ENCODE results near the gene CHPF. TPM values are rescaled to one million over a fixed set of nuclear protein-coding genes. Genes with fewer than 3 reads are reported as not detected.

The CHPF gene
- total RNA-seq, 1 experiment from 2014 or later: 26.4 TPM

- no peaks in the 10 kb centered on the region for H3K9me3 ChIP-seq
- intact Hi-C loops (cut with micrococcal nuclease; ENCODE audit: unreplicated experiment): loop anchor here (1.0 kb wide), 5 partner anchors 12 to 110 kb away; partner anchors contain the start of gene STK11IP
- Mint-ChIP-seq H3K27me3 (ENCODE audit: insufficient read depth, unreplicated experiment) (peaks cover under 1% of the 10 kb centered on the region), H3K4me1 (ENCODE audit: low read depth, unreplicated experiment) (peaks cover 16% of the 10 kb centered on the region), H3K4me3 (ENCODE audit: unreplicated experiment) (peak within 1 kb of the TSS; percentile 98), H3K27ac (ENCODE audit: unreplicated experiment) (peak within 1 kb of the TSS; percentile 94), H3K36me3 (ENCODE audit: insufficient read depth, unreplicated experiment) (peaks cover 11% of the 10 kb centered on the region), H3K9me3 (ENCODE audit: unreplicated experiment) (no peaks in the 10 kb centered on the region)
- ChIA-PET POLR2A (interaction anchor here (0.6 to 1.7 kb wide), 17 partner anchors 9 to 910 kb away, joined by 3 to 10 read pairs (median 4); partner anchors contain the start of genes DNAJB2, DNPEP and STK11IP), CTCF (interaction anchor here (0.6 to 7.2 kb wide), 22 partner anchors 11 to 204 kb away, joined by 3 to 243 read pairs (median 5); partner anchors contain the start of genes ASIC4, CHPF, DNPEP and STK11IP)
- no peak for TF ChIP-seq CTCF (IDR thresholded peaks at IDR 0.05; ENCODE audit: insufficient read depth in 1 of 2, low read depth in 1 of 2, low read length in 1 of 2, severe bottlenecking in 1 of 2, unreplicated experiment in 1 of 2)
- no peaks in the 10 kb centered on the region for H3K27me3 ChIP-seq (replicated peaks; ENCODE audit: control insufficient read depth, insufficient read depth, low read length)
- H3K36me3 ChIP-seq (ENCODE audit: control insufficient read depth, insufficient read depth, low read length): no peaks in the 10 kb centered on the region
- peaks cover 14% of the 10 kb centered on the region; the same call in 1 of the 2 replicates for H3K4me1 ChIP-seq
- H3K4me3 ChIP-seq (ENCODE audit: low read depth, low read length): peak within 1 kb of the TSS; percentile 86
- TSS peak; percentile 82 for BruUV-seq (replicated peaks)
- peak; percentile 98 to 99 for DNase-seq
Observed at GRCh38 chr2:219498280-219499057, 45.1 kb downstream of the CHPF start, which contains the start of gene GMPPA. TSS of gene GMPPA (plus strand) at chr2:219498891. CDS start at chr2:219499976, 1,085 bp downstream.

DNA sequence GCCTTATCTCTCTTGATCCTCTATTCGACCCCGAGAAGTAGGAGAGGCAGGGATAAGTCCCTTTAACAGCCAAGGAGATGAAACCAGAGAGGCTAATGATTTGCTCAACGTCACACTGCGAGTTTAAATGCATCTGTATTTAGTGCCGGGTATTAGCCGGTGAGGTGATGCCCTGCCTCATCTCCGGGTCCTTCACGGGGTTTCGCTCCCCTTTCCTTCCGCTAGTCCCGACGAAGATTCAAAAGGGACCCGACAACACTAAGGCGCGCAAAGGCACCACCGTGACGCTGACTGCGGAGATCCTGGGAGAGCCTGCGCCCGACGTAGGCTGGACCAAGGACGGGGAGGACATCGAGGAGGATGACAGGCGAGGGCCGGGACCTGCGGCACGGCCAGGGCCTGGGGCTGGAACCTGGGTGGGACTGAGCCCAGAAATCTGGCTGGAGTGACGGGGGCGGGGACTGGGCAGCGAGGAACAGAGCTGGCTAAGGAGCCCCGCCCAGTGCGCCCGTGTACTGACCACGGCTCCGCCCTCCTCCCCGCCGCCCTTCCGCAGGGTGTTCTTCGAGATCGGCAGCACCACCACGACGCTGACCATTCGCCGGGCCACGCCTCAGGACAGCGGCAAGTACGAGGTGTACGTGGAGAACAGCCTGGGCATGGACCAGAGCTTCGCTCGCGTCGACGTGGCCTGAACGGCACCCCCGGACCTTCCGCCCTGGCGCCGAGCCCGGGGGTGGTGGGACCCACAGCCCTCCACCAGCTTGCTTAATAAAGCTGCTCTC is 45.9 kb downstream of the CHPF start:
- Mint-ChIP-seq H3K4me3 (ENCODE audit: unreplicated experiment) (peak overlapping the region; percentile 98), H3K4me1 (ENCODE audit: low read depth, unreplicated experiment) (peaks cover 16% of the 10 kb centered on the region), H3K27me3 (ENCODE audit: insufficient read depth, unreplicated experiment) (peaks cover 7% of the 10 kb centered on the region), H3K9me3 (ENCODE audit: unreplicated experiment) (no peaks in the 10 kb centered on the region), H3K27ac (ENCODE audit: unreplicated experiment) (peak overlapping the region; percentile 94), H3K36me3 (ENCODE audit: insufficient read depth, unreplicated experiment) (peaks cover 11% of the 10 kb centered on the region)
- Histone ChIP-seq H3K4me1 (peaks cover 14% of the 10 kb centered on the region; the same call in 1 of the 2 replicates), H3K4me3 (ENCODE audit: low read depth, low read length) (peak overlapping the region; percentile 86), H3K9me3 (no peaks in the 10 kb centered on the region), H3K27me3 (replicated peaks; ENCODE audit: control insufficient read depth, insufficient read depth, low read length) (no peaks in the 10 kb centered on the region), H3K36me3 (ENCODE audit: control insufficient read depth, insufficient read depth, low read length) (no peaks in the 10 kb centered on the region)
- POLR2A ChIA-PET: interaction anchor here (1.0 to 1.7 kb wide), 8 partner anchors 10 to 109 kb away, joined by 3 to 10 read pairs (median 7); partner anchors contain the start of genes DNPEP and STK11IP
- TF ChIP-seq CTCF (IDR thresholded peaks at IDR 0.05; ENCODE audit: insufficient read depth in 1 of 2, low read depth in 1 of 2, low read length in 1 of 2, severe bottlenecking in 1 of 2, unreplicated experiment in 1 of 2): no peak
- CTCF ChIA-PET: interaction anchor here (0.8 to 7.2 kb wide), 13 partner anchors 11 to 203 kb away, joined by 3 to 243 read pairs (median 11); partner anchors contain the start of genes CHPF, DNPEP and TMEM198
- BruUV-seq (replicated peaks): no TSS peak
- intact Hi-C loops (cut with micrococcal nuclease; ENCODE audit: unreplicated experiment): loop anchor here (1.0 kb wide), 5 partner anchors 13 to 109 kb away; partner anchors contain the start of gene STK11IP
- peak; percentile 83 to 88 for DNase-seq

All from Caco-2 (cell line).